ENCODE measurements around the gene ZMYND12.

Gene ZMYND12

GRCh38 chr1:42463921-42464320, 8.1 kb upstream of the ZMYND12 start:
- TF ChIP-seq CTCF (conservative IDR thresholded peaks at IDR 0.05; ENCODE audit: low read length) (no peak), EZH2phosphoT487 (IDR thresholded peaks at IDR 0.05; ENCODE audit: borderline replicate concordance) (no peak)
- peaks cover 8% of the 10 kb centered on the region for H3K27me3 ChIP-seq (ENCODE audit: insufficient read depth, low read length, poor library complexity, severe bottlenecking)
- no peaks in the 10 kb centered on the region for H3K36me3 ChIP-seq (ENCODE audit: insufficient read depth, low read length)
- no peak overlapping the region for H3K4me3 ChIP-seq (ENCODE audit: low read length, poor library complexity, severe bottlenecking)
- H3K9me3 ChIP-seq (ENCODE audit: insufficient read depth, low read depth, low read length): no peaks in the 10 kb centered on the region
- H3K9me2 ChIP-seq (replicated peaks; ENCODE audit: low read depth, low read length): no peaks in the 10 kb centered on the region
- no peak overlapping the region for H2AFZ ChIP-seq (ENCODE audit: low read length)
- peaks cover under 1% of the 10 kb centered on the region; the same call in 1 of the 2 replicates for H3K79me2 ChIP-seq (ENCODE audit: insufficient read depth, low read length)
- peaks cover 8% of the 10 kb centered on the region for H3K4me1 ChIP-seq (ENCODE audit: insufficient read depth, low read length, poor library complexity, severe bottlenecking)
- no peaks in the 10 kb centered on the region for H3F3A ChIP-seq (ENCODE audit: low read depth)
- no peaks in the 10 kb centered on the region for H4K20me1 ChIP-seq (ENCODE audit: insufficient read depth, low read length, poor library complexity, severe bottlenecking)
- no peak overlapping the region for H3K9ac ChIP-seq (ENCODE audit: low read depth, low read length, poor library complexity, severe bottlenecking)
- H3K4me2 ChIP-seq (ENCODE audit: low read depth, low read length, poor library complexity, severe bottlenecking): no peak overlapping the region

- no peaks in the 10 kb centered on the region for H3F3A ChIP-seq (ENCODE audit: low read depth)
- H2AFZ ChIP-seq (ENCODE audit: low read length): no peak within 1 kb of the TSS
- TF ChIP-seq EZH2phosphoT487 (IDR thresholded peaks at IDR 0.05; ENCODE audit: borderline replicate concordance) (no peak), CTCF (conservative IDR thresholded peaks at IDR 0.05; ENCODE audit: low read length) (no peak)
- peak within 1 kb of the TSS; percentile 75 for H3K4me2 ChIP-seq (ENCODE audit: low read depth, low read length, poor library complexity, severe bottlenecking)
- peaks cover 15% of the 10 kb centered on the region for H3K4me1 ChIP-seq (ENCODE audit: insufficient read depth, low read length, poor library complexity, severe bottlenecking)
- peak within 1 kb of the TSS; percentile 71 for H3K4me3 ChIP-seq (ENCODE audit: low read length, poor library complexity, severe bottlenecking)
- H3K36me3 ChIP-seq (ENCODE audit: insufficient read depth, low read length): peaks cover 4% of the 10 kb centered on the region; the same call in 1 of the 2 replicates
- H3K9me3 ChIP-seq (ENCODE audit: insufficient read depth, low read depth, low read length): no peaks in the 10 kb centered on the region
- no peaks in the 10 kb centered on the region for H3K9me2 ChIP-seq (replicated peaks; ENCODE audit: low read depth, low read length)
- H3K27me3 ChIP-seq (ENCODE audit: insufficient read depth, low read length, poor library complexity, severe bottlenecking): peaks cover 8% of the 10 kb centered on the region
- peaks cover 9% of the 10 kb centered on the region for H3K79me2 ChIP-seq (ENCODE audit: insufficient read depth, low read length)
- peaks cover 3% of the 10 kb centered on the region for H4K20me1 ChIP-seq (ENCODE audit: insufficient read depth, low read length, poor library complexity, severe bottlenecking)
- H3K9ac ChIP-seq (ENCODE audit: low read depth, low read length, poor library complexity, severe bottlenecking): no peak within 1 kb of the TSS
Observed at GRCh38 chr1:42462828-42463763, 7.3 kb upstream of the ZMYND12 start, which contains the start of gene CCDC30. TSS of gene CCDC30 (plus strand) at chr1:42463286. CDS start at chr1:42480552, 17,266 bp downstream.

- Histone ChIP-seq H3K4me1 (ENCODE audit: insufficient read depth, low read length, poor library complexity, severe bottlenecking) (peaks cover 25% of the 10 kb centered on the region), H2AFZ (ENCODE audit: low read length) (no peak overlapping the region), H3K9me2 (replicated peaks; ENCODE audit: low read depth, low read length) (no peaks in the 10 kb centered on the region), H4K20me1 (ENCODE audit: insufficient read depth, low read length, poor library complexity, severe bottlenecking) (peaks cover 8% of the 10 kb centered on the region), H3K9ac (ENCODE audit: low read depth, low read length, poor library complexity, severe bottlenecking) (no peak overlapping the region), H3K4me2 (ENCODE audit: low read depth, low read length, poor library complexity, severe bottlenecking) (no peak overlapping the region), H3K36me3 (ENCODE audit: insufficient read depth, low read length) (peaks cover 4% of the 10 kb centered on the region; the same call in 1 of the 2 replicates), H3K4me3 (ENCODE audit: low read length, poor library complexity, severe bottlenecking) (no peak overlapping the region), H3K9me3 (ENCODE audit: insufficient read depth, low read depth, low read length) (no peaks in the 10 kb centered on the region), H3F3A (ENCODE audit: low read depth) (no peaks in the 10 kb centered on the region), H3K27me3 (ENCODE audit: insufficient read depth, low read length, poor library complexity, severe bottlenecking) (no peaks in the 10 kb centered on the region), H3K79me2 (ENCODE audit: insufficient read depth, low read length) (peaks cover 23% of the 10 kb centered on the region)
- TF ChIP-seq CTCF (conservative IDR thresholded peaks at IDR 0.05; ENCODE audit: low read length): no peak
- no peak for TF ChIP-seq EZH2phosphoT487 (IDR thresholded peaks at IDR 0.05; ENCODE audit: borderline replicate concordance)
Observed at GRCh38 chr1:42461196-42461595, 5.4 kb upstream of the ZMYND12 start.

Measured in Loucy (cell line).